Measurements from ENCODE around the gene RPL41. TPM values are rescaled to one million over a fixed set of nuclear protein-coding genes. Genes with fewer than 3 reads are reported as not detected.

Gene RPL41
- total RNA-seq, 6 experiments from 2014 or later, result 2,722 to 3,464 (median 3,292) TPM

- no peak for TF ChIP-seq CTCF (IDR thresholded peaks at IDR 0.05)
- no peaks in the 10 kb centered on the region for H3K36me3 Mint-ChIP-seq (ENCODE audit: low read depth)
- DNase-seq, result no peak
- peaks cover 41% of the 10 kb centered on the region for H3K27me3 Mint-ChIP-seq (ENCODE audit: insufficient read depth)
- H3K27ac Mint-ChIP-seq, result no peak overlapping the region
- H3K9me3 Mint-ChIP-seq, result no peaks in the 10 kb centered on the region; the same call in 1 of the 2 replicates
- H3K4me1 Mint-ChIP-seq (ENCODE audit: low read depth), result peaks cover under 1% of the 10 kb centered on the region; the same call in 1 of the 2 replicates
- no peak overlapping the region for H3K4me3 Mint-ChIP-seq
Measured at GRCh38 chr12:56097738-56098137, 18.7 kb upstream of the RPL41 start.

GRCh38 chr12:56098592-56098991, 17.8 kb upstream of the RPL41 start:
- peaks cover 37% of the 10 kb centered on the region for H3K27me3 Mint-ChIP-seq (ENCODE audit: insufficient read depth)
- DNase-seq, result no peak
- no peak overlapping the region for H3K4me3 Mint-ChIP-seq
- peaks cover 9% of the 10 kb centered on the region for H3K4me1 Mint-ChIP-seq (ENCODE audit: low read depth)
- TF ChIP-seq CTCF (IDR thresholded peaks at IDR 0.05), result no peak
- no peaks in the 10 kb centered on the region for H3K9me3 Mint-ChIP-seq
- H3K27ac Mint-ChIP-seq, result no peak overlapping the region
- H3K36me3 Mint-ChIP-seq (ENCODE audit: low read depth), result no peaks in the 10 kb centered on the region

GRCh38 chr12:56099787-56100186, 16.6 kb upstream of the RPL41 start:
- no peak for DNase-seq
- Mint-ChIP-seq H3K4me3 (no peak overlapping the region), H3K9me3 (no peaks in the 10 kb centered on the region), H3K4me1 (ENCODE audit: low read depth) (peaks cover 14% of the 10 kb centered on the region), H3K27ac (no peak overlapping the region), H3K36me3 (ENCODE audit: low read depth) (peaks cover 4% of the 10 kb centered on the region; the same call in 1 of the 2 replicates), H3K27me3 (ENCODE audit: insufficient read depth) (peaks cover 30% of the 10 kb centered on the region)
- no peak for TF ChIP-seq CTCF (IDR thresholded peaks at IDR 0.05)

GRCh38 chr12:56101045-56101444, 15.4 kb upstream of the RPL41 start:
- no peak for TF ChIP-seq CTCF (IDR thresholded peaks at IDR 0.05)
- H3K36me3 Mint-ChIP-seq (ENCODE audit: low read depth), result peaks cover 10% of the 10 kb centered on the region; the same call in 1 of the 2 replicates

GRCh38 chr12:56102683-56103065, 13.8 kb upstream of the RPL41 start:
- TF ChIP-seq CTCF (IDR thresholded peaks at IDR 0.05), result no peak
- DNase-seq, result no peak
- Mint-ChIP-seq H3K4me1 (ENCODE audit: low read depth) (peaks cover 34% of the 10 kb centered on the region), H3K36me3 (ENCODE audit: low read depth) (peaks cover 22% of the 10 kb centered on the region), H3K27me3 (ENCODE audit: insufficient read depth) (peaks cover 10% of the 10 kb centered on the region), H3K4me3 (no peak overlapping the region), H3K9me3 (no peaks in the 10 kb centered on the region), H3K27ac (no peak overlapping the region)

More at GRCh38 chr12:56101045-56101444, 15.4 kb upstream of the RPL41 start:
- Mint-ChIP-seq H3K4me3 (no peak overlapping the region), H3K4me1 (ENCODE audit: low read depth) (peaks cover 21% of the 10 kb centered on the region), H3K27me3 (ENCODE audit: insufficient read depth) (peaks cover 18% of the 10 kb centered on the region), H3K27ac (no peak overlapping the region), H3K9me3 (no peaks in the 10 kb centered on the region)
- DNase-seq, result no peak

All from HFFc6 (cell line).